H1 (cell line): ENCODE data around the gene GJC2. TPM values are rescaled to one million over a fixed set of nuclear protein-coding genes. Genes with fewer than 3 reads are reported as not detected.

Source experiments
- CTCF ChIP-seq, 3 experiments: IDR thresholded peaks; 1 replicate in 2 of 3; 2 replicates in 1 of 3; pipeline versions ENCODE4 v1.5.1 to v1.6.1; 2011; ENCODE audit warnings: low read length in 3 of 3, mild to moderate bottlenecking in 3 of 3, inconsistent platforms in 2 of 3, low read depth in 1 of 3, moderate library complexity in 1 of 3; ENCODE audit not compliant: insufficient read depth in 1 of 3; ENCODE audit errors: control extremely low read depth in 1 of 3
- polyA plus RNA-seq, 7 experiments: library from polyadenylated mRNA; depleted of rRNA in 3 of 7; stranded (reverse) in 5 of 7; unstranded in 2 of 7; fragments of >200 nt in 5 of 7; fragments of 200-250 nt in 2 of 7; gene quantifications; 1 replicate in 5 of 7; 2 replicates in 1 of 7; 4 replicates in 1 of 7; pipeline versions ENCODE4 v1.2.1 to v1.2.3, GENCODE V29; 2011 to 2013; ENCODE audit warnings: missing spikeins in 2 of 7, mixed read lengths in 2 of 7
- total RNA-seq: library from RNA; stranded (reverse); fragmentation: NEBNext Ultra II Directional; extraction: Animal tissue kit (Norgen Biotek cat#: 25700); gene quantifications from 2 replicates; pipeline ENCODE4 v1.2.1, GENCODE V29; 2021

Gene GJC2
- total and polyA plus RNA-seq, 2 of the 8 experiments (the other 6 are each of a cell fraction or from before 2014, with no cell fraction given), result 0.17 to 0.54 TPM

GRCh38 chr1:228122921-228123441, 26.7 kb upstream of the GJC2 start (continued):
- no peak for TF ChIP-seq CTCF (IDR thresholded peaks at IDR 0.05; ENCODE audit: control extremely low read depth in 1 of 3, insufficient read depth in 1 of 3, low read depth in 1 of 3, low read length in 3 of 3)
